ENCODE data around the gene ARID4B.

GRCh38 chr1:235296729-235297128 lies 31.2 kb downstream of the ARID4B start:
- TF ChIP-seq CTCF (IDR thresholded peaks at IDR 0.05; ENCODE audit: low read depth, low read length) (no peak), EZH2phosphoT487 (IDR thresholded peaks at IDR 0.05; ENCODE audit: low read depth) (no peak)
